ENCODE results near the gene WNT1.
A peak's percentile ranks its signal among the peaks of the same experiment; 100 is the strongest.

The WNT1 gene

GRCh38 chr12:49017891-49018260 is 39.8 kb downstream of the WNT1 start:
- DNase-seq (ENCODE audit: low read depth), result peak; percentile 4
- no peak for TF ChIP-seq CTCF (IDR thresholded peaks at IDR 0.05; ENCODE audit: control insufficient read depth, extremely low read depth, insufficient read depth)
- H3K4me3 ChIP-seq (ENCODE audit: low read depth, low read length), result peak overlapping the region; percentile 93

- H3K4me3 ChIP-seq (ENCODE audit: low read depth, low read length), result peak within 1 kb of the TSS; percentile 93
- TF ChIP-seq CTCF (IDR thresholded peaks at IDR 0.05; ENCODE audit: control insufficient read depth, extremely low read depth, insufficient read depth), result peak; percentile 45
- peak; percentile 78 for DNase-seq (ENCODE audit: low read depth)
Observed at GRCh38 chr12:49018261-49019119, 40.4 kb downstream of the WNT1 start, which contains the start of gene PRKAG1. PRKAG1 (minus strand) TSS chr12:49018776; CDS start chr12:49018740, 36 bp downstream.

GRCh38 chr12:49019120-49019430 is 41.0 kb downstream of the WNT1 start:
- no peak for DNase-seq (ENCODE audit: low read depth)
- H3K4me3 ChIP-seq (ENCODE audit: low read depth, low read length), result peak overlapping the region; percentile 93
- TF ChIP-seq CTCF (IDR thresholded peaks at IDR 0.05; ENCODE audit: control insufficient read depth, extremely low read depth, insufficient read depth), result no peak

GRCh38 chr12:49019443-49020324 is 41.6 kb downstream of the WNT1 start:
- no peak for DNase-seq (ENCODE audit: low read depth)
- peak overlapping the region; percentile 93 for H3K4me3 ChIP-seq (ENCODE audit: low read depth, low read length)
- TF ChIP-seq CTCF (IDR thresholded peaks at IDR 0.05; ENCODE audit: control insufficient read depth, extremely low read depth, insufficient read depth), result peak; percentile 27; the same call in 1 of the 2 replicates

- no peak overlapping the region for H3K4me3 ChIP-seq (ENCODE audit: low read depth, low read length)
- DNase-seq (ENCODE audit: low read depth), result no peak
- no peak for TF ChIP-seq CTCF (IDR thresholded peaks at IDR 0.05; ENCODE audit: control insufficient read depth, extremely low read depth, insufficient read depth)
Observed at GRCh38 chr12:49020441-49020840, 42.3 kb downstream of the WNT1 start.

- DNase-seq (ENCODE audit: low read depth), result no peak
- H3K4me3 ChIP-seq (ENCODE audit: low read depth, low read length), result no peak overlapping the region
- TF ChIP-seq CTCF (IDR thresholded peaks at IDR 0.05; ENCODE audit: control insufficient read depth, extremely low read depth, insufficient read depth), result no peak
Observed at GRCh38 chr12:49021292-49021915, 43.3 kb downstream of the WNT1 start.
